AG04449 (cell line): ENCODE data around the gene ASTN2.
A peak's percentile ranks its signal among the peaks of the same experiment; 100 is the strongest.

ENCODE experiments used
- CTCF ChIA-PET: fragments of 350-600 bp; formaldehyde crosslinking; extraction: SDS; loops from one replicate; lab custom pipeline; 2021; ENCODE audit warnings: antibody characterized with exemption; lab: Yijun Ruan, JAX
- POLR2A ChIA-PET: fragments of 400-600, 350-600 bp; formaldehyde crosslinking; extraction: SDS; loops from one replicate; lab custom pipeline; 2020; ENCODE audit warnings: antibody characterized with exemption, inconsistent platforms; lab: Yijun Ruan, JAX
- DNase-seq: peaks from one replicate; pipeline ENCODE4 v3.0.0-alpha.2; 2010; ENCODE audit warnings: low read depth, low spot score
- H3K4me3 ChIP-seq: 2 replicates; pipeline ENCODE4 v1.5.1; 2011; ENCODE audit warnings: low read depth, mild to moderate bottlenecking, control low read depth, low read length
- TF ChIP-seq, protein P1 (sequence below): IDR thresholded peaks from one replicate; pipeline ENCODE4 v1.5.1; 2011; ENCODE audit warnings: mild to moderate bottlenecking, moderate library complexity, low read length, control low read depth, inconsistent platforms; ENCODE audit not compliant: insufficient read depth; ENCODE audit errors: missing control alignments

Gene ASTN2

GRCh38 chr9:116605904-116606341 lies 808.9 kb downstream of the ASTN2 start:
- no peak overlapping the region for H3K4me3 ChIP-seq
- TF ChIP-seq, protein P1, sequence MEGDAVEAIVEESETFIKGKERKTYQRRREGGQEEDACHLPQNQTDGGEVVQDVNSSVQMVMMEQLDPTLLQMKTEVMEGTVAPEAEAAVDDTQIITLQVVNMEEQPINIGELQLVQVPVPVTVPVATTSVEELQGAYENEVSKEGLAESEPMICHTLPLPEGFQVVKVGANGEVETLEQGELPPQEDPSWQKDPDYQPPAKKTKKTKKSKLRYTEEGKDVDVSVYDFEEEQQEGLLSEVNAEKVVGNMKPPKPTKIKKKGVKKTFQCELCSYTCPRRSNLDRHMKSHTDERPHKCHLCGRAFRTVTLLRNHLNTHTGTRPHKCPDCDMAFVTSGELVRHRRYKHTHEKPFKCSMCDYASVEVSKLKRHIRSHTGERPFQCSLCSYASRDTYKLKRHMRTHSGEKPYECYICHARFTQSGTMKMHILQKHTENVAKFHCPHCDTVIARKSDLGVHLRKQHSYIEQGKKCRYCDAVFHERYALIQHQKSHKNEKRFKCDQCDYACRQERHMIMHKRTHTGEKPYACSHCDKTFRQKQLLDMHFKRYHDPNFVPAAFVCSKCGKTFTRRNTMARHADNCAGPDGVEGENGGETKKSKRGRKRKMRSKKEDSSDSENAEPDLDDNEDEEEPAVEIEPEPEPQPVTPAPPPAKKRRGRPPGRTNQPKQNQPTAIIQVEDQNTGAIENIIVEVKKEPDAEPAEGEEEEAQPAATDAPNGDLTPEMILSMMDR: no peak
- ChIA-PET CTCF (interaction anchor here (0.5 to 1.7 kb wide), 2 partner anchors 12 to 1014 kb away, joined by 3 to 4 read pairs; no protein-coding TSS in a partner anchor), POLR2A (interaction anchor here (0.8 kb wide), 1 partner anchor 108 kb away, joined by 3 read pairs; no protein-coding TSS in a partner anchor)
- no peak for DNase-seq

DNA sequence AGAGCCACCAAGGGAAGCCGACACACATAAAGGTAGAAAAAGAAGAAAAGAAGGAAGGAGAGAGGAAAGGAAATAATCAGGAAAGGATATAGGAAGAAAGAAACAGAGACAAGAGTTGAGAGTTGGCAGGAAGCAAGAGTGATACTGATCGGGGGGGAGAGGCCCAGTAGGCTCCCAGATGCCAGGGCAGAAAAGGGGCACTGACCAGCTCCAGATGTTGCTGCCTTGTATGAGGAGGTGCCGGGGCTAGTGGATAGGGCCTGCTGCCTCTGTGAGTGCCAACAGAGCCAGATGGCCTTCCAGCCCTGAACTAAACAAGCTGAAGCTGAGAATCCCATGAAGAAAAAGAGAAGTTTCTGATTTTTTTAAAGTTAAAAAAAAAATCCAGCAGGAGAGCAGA lies 809.8 kb downstream of the ASTN2 start:
- CTCF ChIA-PET: interaction anchor here (1.7 to 1.8 kb wide), 2 partner anchors 11 to 1013 kb away, joined by 4 to 5 read pairs; no protein-coding TSS in a partner anchor
- POLR2A ChIA-PET: interaction anchor here (0.8 kb wide), 1 partner anchor 108 kb away, joined by 3 read pairs; no protein-coding TSS in a partner anchor
- H3K4me3 ChIP-seq: no peak overlapping the region
- TF ChIP-seq, protein P1: no peak
- no peak for DNase-seq

DNA sequence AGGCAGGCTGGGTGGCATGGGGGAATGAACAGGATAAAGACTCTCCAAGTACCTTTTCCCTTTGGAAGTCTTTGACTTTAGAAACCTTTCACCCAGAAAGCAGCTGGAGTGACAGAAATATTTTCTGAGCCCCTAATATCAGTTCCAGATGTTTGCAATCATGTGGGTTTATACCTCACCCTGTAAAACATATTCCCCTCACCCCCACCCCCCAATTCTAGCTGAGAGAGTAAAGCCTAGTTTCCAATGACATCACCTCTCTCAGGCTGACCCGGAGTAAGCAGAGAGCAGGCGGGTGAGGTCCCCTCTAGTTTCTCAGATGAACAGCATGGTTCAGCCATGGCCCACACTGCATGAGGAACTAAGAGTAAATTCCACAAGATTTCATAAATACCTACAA lies 810.6 kb downstream of the ASTN2 start:
- CTCF ChIA-PET: interaction anchor here (1.7 to 1.8 kb wide), 2 partner anchors 10 to 1013 kb away, joined by 4 to 5 read pairs; no protein-coding TSS in a partner anchor
- TF ChIP-seq, protein P1: no peak
- POLR2A ChIA-PET: no interaction called here

DNA sequence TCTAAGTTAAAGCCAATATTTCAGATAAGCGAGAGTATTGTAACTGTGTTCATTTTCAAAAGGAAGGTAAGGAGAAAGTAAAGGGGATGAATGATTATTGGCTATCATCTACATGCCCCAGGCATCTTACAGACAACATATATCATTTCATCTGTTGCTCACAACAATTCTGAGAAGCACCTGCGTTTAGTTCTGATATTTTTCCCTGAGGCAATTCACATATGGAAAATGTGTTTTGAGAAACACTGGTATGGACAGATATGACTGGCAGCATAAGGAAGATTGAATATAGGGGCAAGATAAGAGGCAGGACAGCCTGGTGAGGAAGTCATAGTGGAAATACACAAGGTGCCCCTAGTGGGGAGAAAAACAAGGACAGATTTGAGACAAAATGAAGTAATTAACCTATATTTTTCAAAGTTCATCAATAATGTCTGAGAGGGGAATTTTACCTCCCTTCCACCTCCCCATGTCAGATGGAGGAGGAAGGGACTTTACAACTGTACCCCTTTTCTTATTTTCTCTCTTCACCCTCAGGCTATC lies 815.4 kb downstream of the ASTN2 start:
- TF ChIP-seq, protein P1: no peak
- no peak overlapping the region for H3K4me3 ChIP-seq
- CTCF ChIA-PET: no interaction called here
- POLR2A ChIA-PET: no interaction called here
- DNase-seq: no peak

More for the DNA sequence above, 810.6 kb downstream of the ASTN2 start:
- DNase-seq: no peak
- H3K4me3 ChIP-seq: no peak overlapping the region

- POLR2A ChIA-PET: no interaction called here
- TF ChIP-seq, protein P1: no peak
- H3K4me3 ChIP-seq: no peak overlapping the region
- DNase-seq: no peak
- CTCF ChIA-PET: interaction anchor here (1.5 kb wide), 1 partner anchor 9 kb away, joined by 3 read pairs; no protein-coding TSS in a partner anchor
Observed at GRCh38 chr9:116596646-116597045, 818.2 kb downstream of the ASTN2 start.

- TF ChIP-seq, protein P1: no peak
- POLR2A ChIA-PET: no interaction called here
- CTCF ChIA-PET: interaction anchor here (0.8 to 2.3 kb wide), 7 partner anchors 10 to 1003 kb away, joined by 3 to 12 read pairs (median 3); no protein-coding TSS in a partner anchor
- DNase-seq: peak; percentile 68
- H3K4me3 ChIP-seq: no peak overlapping the region
Observed at GRCh38 chr9:116594547-116594946, 820.3 kb downstream of the ASTN2 start.
